NCI-H345 treated with DMSO at 0.1 percent for 48 hours (cell line): ENCODE data around the gene PRPF40B.
"Not testable (repeated sequence)": the region's sequence is repeated elsewhere in the genome, so short reads cannot be mapped to it uniquely, and the experiment has no call there.

Experiments
- DNase-seq: peaks from one replicate; lab custom pipeline; 2025; ENCODE audit not compliant: unreplicated experiment; lab: John Stamatoyannopoulos, UW

Gene PRPF40B

GRCh38 chr12:49623142-49623904, at the start of gene PRPF40B:
Gene PRPF40B (plus strand): TSS chr12:49623561. CDS start chr12:49623591, 30 bp downstream.
- DNase-seq, result peak; percentile 9

GRCh38 chr12:49577589-49578315, 45.6 kb upstream of the PRPF40B start:
- no peak for DNase-seq

DNA sequence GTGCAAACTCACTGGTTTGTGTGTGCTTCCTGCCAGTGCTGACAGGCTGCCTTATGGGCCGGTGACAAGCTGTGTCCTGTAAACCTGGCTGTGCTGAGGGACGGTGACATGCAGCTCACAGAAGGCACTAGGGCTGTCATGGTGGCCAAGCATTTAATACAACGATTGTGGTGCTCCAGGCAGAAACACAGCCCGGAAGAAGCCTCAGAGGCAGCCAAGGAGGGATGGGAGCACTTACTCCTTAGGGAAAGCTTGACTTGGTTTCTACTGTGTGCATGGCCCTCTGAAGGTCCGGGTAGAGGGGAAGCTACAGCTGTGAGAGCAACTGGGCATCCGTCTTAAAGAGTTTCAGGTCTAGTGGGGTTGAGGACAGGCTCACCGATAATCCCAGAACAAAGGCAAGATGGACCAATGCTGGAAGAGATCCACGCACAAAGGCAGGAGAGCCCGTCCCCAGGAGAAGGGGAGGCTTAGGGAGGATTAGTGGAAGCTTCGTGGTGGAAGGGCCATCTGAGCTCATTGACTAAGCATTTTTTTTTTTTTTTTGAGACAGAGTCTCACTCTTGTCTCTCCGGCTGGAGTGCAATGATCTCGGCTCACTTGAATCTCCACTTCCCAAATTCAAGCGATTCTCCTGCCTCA, 44.8 kb upstream of the PRPF40B start:
- no peak for DNase-seq

DNA sequence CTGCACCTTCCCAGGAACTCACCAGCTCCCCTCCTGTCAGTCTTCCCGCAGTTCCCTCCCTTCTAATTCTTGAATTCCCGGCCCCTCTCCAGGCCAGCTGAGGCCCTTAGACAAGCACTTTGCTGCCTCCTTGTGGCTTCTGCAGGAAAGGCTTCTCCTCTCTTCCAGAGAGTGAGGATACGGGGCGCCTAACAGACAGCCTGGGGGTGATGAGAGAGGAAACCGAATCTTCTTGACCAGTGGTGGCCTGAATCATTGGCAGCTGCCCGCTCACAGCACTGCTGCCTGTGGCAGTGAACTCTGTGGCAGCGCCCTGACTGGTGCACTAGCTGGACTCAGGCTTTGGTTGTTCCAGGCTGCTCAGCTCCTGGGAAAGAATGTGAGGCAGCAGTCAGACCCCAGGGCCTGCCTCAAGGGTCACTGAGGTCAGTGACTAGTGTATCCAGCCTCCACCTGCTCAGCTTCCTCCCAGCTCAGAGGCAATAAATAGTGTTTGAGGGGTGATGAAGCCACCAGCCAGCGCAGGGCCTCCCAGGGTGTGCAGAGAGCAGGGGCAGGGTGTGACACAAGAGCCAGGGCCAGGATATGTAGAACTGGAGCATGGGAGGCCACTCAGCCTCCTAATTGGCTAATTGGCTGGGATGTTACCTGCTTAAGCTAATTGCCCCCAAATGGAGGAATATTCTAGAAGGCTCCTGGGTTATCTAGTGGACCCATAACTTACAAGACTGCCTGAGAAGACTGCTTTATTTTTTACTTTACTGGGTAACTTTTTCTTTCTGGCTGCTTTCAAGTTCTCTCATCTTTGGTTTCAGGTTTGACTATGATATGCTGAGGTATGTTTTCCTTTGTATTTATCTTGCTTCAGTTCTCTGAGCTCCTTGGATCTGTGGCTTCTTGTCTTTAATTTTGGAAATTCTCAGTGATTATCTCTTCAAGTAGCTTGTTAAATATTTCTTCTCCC, 42.5 kb upstream of the PRPF40B start:
- DNase-seq, result no peak

DNA sequence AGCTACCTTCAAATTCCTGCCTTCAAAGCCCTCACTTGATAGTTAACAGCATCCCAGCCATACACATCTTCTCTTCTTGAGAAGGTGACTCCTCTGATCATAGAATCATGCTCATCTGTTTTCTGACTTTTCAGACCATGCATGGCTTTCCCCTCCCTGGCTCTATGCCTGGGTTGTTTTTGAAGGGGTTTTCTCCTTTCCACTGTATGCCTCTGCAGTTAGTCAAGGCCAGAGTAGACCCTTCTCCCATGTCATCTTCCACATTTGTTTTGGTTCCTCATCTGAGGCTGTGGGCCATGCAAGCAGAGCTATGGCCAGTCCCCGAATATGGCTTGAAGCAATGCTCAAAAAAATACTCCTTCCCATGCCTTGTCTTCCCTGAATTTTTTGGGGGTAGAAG, 41.2 kb upstream of the PRPF40B start:
- DNase-seq, result no peak

DNA sequence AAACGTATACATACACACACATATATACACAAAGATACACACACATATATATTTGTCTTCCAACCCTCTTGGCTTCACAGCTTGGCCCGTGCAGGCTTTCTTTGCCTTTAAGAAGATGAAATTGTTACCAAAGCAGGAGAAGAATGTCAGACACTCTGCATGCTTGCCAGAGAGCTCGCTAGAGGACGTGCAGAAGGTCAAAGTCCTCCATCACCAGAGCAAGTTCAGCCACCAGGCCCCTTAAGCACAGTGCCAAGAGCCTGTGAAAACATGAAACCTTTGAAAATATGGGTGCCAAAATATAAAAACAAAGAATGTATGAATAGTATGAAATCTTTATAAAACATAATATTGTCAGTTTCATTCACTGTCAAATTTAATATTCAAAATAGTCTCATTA, 40.5 kb upstream of the PRPF40B start:
- no peak for DNase-seq

DNA sequence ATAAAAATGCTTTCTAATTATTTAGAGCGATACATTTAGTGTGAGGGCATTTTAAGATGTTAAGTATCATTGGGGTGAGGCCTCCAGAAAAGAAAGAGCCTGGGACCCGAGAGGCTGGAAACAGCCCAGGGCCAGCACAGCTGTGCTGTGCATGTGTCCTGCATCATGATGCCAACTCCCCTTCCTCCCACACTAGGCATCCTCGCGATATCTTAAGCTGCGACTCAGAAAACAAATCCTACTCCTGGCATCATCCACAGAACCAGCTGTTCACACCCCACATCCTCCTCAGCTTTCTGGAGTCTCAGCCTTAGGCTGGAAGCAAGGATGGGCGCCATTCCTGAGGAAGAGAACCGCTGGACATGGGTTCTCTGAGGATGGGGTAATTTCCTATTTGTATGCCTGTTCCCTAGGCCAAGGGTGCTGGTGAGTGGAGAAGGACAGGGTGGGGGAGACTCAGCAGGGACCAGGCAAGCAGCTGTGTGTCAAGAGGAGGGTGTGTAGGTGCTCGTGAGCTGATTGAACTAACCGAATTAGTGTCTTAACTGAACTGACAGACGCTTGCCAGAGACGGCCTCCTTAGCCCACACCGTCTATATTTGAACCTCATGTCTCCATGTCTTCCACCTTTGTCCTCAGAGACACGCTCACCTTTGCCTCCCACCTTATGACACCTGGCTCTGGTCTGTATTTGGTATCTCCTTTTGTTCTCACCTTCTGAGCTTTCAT, 39.8 kb upstream of the PRPF40B start:
- DNase-seq, result no peak

GRCh38 chr12:49584591-49584990, 38.8 kb upstream of the PRPF40B start:
- no peak for DNase-seq

DNA sequence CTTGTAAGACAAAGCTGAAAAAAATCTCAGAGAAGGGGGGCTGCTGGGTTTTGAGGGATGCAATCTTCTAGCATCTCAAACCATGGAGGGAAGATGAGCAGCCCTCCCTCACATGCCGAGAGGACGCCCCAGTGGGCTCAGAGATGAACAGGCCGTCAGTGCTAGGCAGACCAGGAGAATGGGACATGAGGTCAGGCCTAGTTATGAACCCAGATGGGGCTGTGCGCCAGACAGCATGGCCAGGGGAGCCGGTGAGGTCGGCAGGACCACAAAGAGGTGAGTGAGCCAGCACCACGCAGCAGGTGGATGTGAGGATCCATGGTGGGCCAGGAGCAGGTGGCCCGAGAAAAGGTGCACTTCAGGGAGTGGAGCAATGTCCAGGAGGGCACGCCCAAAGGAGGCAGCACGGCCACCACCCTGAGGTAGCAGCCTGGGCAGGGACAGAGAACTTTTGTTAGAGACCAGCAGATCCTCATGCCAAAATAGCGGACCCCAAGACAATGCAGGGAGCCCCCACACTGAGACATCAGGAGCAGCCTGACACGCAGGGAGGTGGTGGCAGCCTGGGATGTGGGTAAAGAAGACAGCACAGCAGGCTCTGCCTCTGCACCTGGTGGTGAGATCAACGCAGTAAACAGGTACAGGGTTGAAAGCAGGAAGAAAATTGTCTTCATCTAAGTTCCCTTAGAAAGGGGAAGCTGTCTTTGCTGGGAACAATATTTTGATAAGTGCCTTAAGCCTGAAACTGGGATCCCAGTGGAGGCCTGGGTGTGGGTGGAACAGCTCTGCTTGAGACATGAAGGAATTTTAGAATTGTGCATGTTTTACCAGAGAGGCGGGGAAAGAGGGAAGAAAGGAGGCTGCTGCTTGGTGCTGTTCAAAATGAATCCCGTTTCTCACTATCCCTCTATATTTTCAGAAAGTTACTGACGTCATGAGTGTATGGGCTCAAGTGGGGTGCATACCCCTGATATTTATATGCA, 37.6 kb upstream of the PRPF40B start:
- no peak for DNase-seq

GRCh38 chr12:49587174-49587908, 36.0 kb upstream of the PRPF40B start:
- no peak for DNase-seq

GRCh38 chr12:49588281-49588680, 35.1 kb upstream of the PRPF40B start:
- no peak for DNase-seq

DNA sequence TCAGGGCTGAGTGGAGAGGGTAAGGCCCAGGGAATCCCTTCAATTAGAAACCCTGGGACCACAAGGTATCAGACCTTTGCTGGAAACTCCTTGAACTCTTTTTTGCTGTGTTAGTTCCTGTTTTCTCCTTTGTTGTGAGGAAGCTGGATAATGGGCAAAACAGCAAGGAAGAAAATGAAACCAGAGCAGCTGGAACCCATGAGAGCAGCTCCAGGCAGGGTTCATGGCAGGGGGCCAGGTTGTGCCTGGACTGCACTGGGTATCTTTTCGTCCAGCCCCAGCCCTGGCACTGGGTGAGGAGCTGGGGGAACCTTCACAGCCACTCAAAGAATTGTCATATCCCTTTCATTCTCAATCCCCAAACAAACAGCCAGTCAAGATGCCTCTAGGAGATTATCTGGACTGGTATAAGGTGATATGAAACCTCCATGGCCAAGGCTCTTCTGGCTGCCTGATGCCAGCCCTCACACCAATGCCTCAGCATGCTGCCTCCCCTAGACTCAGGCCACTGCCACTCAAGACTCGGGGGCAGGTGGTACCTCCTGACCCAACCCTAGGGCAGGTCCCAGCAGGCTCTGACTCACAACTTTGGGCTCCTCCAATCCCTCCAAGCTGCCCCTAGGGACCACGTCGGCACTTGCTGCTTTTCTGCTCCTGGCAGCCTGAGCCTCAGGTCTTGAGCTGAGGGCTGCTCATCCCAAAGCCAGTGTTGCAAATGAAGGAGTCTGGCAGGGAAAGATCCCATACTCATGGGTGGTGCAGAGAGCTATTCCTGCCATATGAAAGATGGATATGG, 34.4 kb upstream of the PRPF40B start:
- no peak for DNase-seq

DNA sequence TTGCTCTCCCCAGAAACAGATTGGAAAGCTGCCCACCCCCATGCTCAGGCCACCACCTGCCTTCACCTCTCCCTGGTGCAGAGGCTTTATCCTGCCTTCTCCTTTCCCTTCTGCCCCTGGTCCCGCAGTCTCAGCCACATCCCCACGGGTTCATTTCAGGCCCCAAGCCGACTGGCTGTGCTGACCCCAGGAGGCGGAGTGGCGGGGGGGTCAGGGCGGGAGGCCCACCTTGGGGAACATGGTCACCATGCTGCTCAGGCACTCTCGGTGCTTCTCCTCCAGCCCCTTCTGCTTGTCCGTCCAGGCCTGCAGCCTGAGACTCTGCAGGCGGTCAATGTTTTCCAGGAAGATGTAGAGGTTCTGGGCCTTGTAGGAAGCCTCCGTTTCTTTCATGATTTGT, 24.8 kb upstream of the PRPF40B start:
- no peak for DNase-seq

DNA sequence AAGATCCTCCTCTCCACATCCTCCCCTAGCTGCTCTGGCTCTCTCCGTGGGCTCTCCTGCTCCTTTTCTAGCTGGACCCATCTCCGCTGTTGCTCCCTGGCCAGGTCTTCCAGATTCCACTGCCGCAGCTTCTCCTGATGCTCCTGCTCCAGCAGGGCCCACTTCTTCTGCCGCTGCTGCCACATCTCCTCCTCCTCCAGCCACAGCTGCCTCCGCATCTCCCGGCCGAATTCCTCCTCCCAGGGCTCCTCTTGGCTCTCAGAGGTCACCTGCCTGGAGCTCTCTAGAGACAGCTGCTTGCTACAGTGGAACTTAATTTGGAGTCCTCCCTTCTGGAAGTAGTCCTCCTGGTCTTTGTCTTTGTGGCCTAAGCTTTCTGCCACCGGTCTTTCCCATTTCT, 23.4 kb upstream of the PRPF40B start:
- no peak for DNase-seq

DNA sequence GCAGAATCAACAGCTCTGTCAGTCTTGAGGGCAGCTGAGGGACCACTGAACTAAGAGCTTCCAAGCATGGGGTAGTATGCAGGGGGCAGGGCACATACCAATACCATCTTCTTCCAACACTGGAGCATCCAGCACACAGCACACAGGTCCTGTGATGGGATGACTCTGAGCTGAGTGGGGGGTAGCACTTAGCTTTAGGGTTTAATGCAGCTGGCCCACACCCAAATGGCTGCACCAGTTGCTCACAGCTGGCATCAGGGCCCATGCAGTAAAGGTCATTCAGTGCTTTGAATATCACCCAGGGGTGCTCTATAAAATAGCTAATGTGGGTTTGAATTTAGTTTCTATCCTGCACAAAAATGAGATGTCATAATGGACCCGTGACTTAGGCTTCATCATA, 19.6 kb upstream of the PRPF40B start:
- no peak for DNase-seq

- DNase-seq, result no peak
These were observed 18.5 kb upstream of the PRPF40B start for GRCh38 chr12:49604856-49605255.

GRCh38 chr12:49605539-49605938, 17.8 kb upstream of the PRPF40B start, which contains the start of gene FAM186B:
Gene FAM186B (minus strand): TSS chr12:49605639. CDS start chr12:49605477, 162 bp downstream.
- not testable (repeated sequence) for DNase-seq
